Bronchial smooth muscle cell (primary cell): ENCODE results near the gene SLC1A7. TPM values are rescaled to one million over a fixed set of nuclear protein-coding genes. Genes with fewer than 3 reads are reported as not detected.

Source experiments
- total RNA-seq: library from RNA; depleted of rRNA; stranded (reverse); fragments of >200 nt; gene quantifications from 2 replicates; pipeline ENCODE4 v1.2.1, GENCODE V29; 2014

The SLC1A7 gene
- 0.94 and 2.4 TPM in 2 replicates for total RNA-seq

DNA sequence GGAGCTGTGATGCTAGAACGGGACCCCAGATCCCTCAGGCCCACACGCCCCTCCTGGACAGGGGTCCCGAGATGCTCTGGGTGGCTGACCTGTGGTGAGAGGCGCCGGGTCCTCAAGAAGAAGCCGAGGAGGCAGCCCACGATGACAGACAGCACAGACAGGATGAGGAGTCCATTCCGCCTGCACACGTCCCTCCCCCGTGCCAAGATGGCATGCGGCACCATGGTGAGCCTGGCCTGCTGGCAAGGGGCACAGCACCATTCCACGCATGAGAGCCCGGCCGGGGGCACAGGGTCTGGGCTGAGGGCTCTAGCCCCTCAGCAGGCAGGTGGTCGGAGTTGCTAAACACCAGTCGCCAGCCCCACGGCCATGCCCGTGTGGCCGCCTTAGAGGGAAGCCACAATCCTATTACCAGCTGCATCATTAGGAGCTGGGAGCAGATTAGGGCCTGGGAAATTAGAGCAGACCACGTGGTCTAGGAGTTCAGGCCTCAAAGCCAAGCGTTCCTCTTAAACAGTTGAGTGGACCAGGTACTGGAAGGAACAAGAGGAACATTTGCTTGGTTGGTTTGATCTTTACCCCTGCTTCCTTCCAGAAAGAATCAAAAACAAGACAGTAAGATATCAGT, at the start of gene SLC1A7:
SLC1A7 (minus strand) TSS at position 413 of the 628 bp plus-strand sequence; CDS start at position 224, 189 bp downstream.

DNA sequence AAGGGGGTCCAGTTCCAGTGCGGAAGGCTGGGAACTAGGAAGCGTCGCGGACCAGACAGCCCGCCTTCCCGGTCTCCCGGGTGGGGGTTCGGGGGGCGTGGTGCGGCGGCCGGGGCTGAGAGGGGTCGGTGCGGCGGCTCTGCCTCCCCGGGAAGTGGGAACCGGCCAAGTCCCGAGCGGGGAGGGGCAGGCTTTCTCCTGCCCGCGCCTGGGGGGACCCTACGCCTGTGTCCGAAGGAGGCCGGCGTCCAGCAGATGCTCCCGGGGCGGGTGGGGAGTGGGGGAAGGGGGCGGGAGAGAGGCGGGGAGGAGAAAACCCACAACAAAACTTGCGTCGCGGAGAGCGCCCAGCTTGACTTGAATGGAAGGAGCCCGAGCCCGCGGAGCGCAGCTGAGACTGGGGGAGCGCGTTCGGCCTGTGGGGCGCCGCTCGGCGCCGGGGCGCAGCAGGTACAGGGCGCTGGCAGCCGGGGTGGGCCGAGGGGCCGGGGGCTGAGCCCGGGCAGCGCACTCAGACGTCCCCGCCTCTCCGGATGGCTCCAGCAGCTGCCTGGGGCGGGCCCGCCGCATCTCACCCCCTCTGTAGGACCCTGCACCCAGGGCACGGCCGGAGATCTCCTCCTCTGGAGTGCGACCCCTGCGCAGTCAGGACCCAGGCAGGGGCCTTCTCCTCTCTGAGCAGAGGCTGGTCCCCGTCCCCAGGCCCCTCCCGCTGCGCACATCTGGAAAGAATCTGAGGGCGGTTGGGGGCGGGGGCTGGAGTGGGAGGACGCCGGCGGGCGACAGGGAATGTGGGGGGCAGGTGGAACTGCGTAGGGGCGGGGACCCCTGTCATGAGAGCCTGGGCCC, 80.4 kb downstream of the SLC1A7 start, which contains the start of gene PODN:
PODN (plus strand) TSS at position 355 of the 849 bp plus-strand sequence. CDS start 7,643 bp downstream, outside the sequence.

Other genes with a start within 250 kb of the SLC1A7 start
- gene ECHDC2, start 220.9 kb downstream of the SLC1A7 start, total RNA-seq = 37.3 and 51.5 TPM in 2 replicates
- 186 and 325 TPM in 2 replicates for gene SCP2, start 215.4 kb downstream of the SLC1A7 start, total RNA-seq
- gene PODN, start 80.4 kb downstream of the SLC1A7 start, total RNA-seq = 51.2 and 60.4 TPM in 2 replicates
- gene CPT2, start 54.2 kb upstream of the SLC1A7 start, total RNA-seq = 7.3 and 13.7 TPM in 2 replicates
- gene CZIB, start 78.0 kb upstream of the SLC1A7 start, total RNA-seq = 55.4 and 62.3 TPM in 2 replicates
- 38.6 and 53.8 TPM in 2 replicates for gene MAGOH, start 95.9 kb upstream of the SLC1A7 start, total RNA-seq
- 3.4 and 3.5 TPM in 2 replicates for gene LRP8, start 185.4 kb upstream of the SLC1A7 start, total RNA-seq